Progenitor cell of endocrine pancreas (in vitro differentiated cells): ENCODE results near the gene PICALM. TPM values are rescaled to one million over a fixed set of nuclear protein-coding genes. Genes with fewer than 3 reads are reported as not detected.

Experiments
- DNase-seq: peaks from one replicate; pipeline ENCODE4 v3.0.0; 2021; ENCODE audit warnings: low spot score; ENCODE audit not compliant: unreplicated experiment
- H3K27ac Mint-ChIP-seq: 2 replicates; pipeline ENCODE4 v1.8.0; 2021; ENCODE audit warnings: mild to moderate bottlenecking, moderate library complexity, mixed read lengths
- H3K27me3 Mint-ChIP-seq: 2 replicates; pipeline ENCODE4 v1.8.0; 2021; ENCODE audit warnings: mixed read lengths
- H3K36me3 Mint-ChIP-seq: 2 replicates; pipeline ENCODE4 v1.8.0; 2022; ENCODE audit warnings: mixed read lengths; ENCODE audit not compliant: insufficient read depth
- H3K4me1 Mint-ChIP-seq: 2 replicates; pipeline ENCODE4 v1.8.0; 2021; ENCODE audit warnings: low read depth, mixed read lengths
- H3K4me3 Mint-ChIP-seq: 2 replicates; pipeline ENCODE4 v1.8.0; 2021; ENCODE audit warnings: low read depth, mild to moderate bottlenecking, moderate library complexity, mixed read lengths
- H3K9me3 Mint-ChIP-seq: 2 replicates; pipeline ENCODE4 v1.8.0; 2021; ENCODE audit warnings: low read depth, mixed read lengths
- CTCF ChIP-seq: fragments of 200-600 bp; sonication (generic); IDR thresholded peaks from one replicate; pipeline ENCODE4 v1.5.0; 2021; ENCODE audit warnings: antibody characterized with exemption, mild to moderate bottlenecking; ENCODE audit not compliant: unreplicated experiment
- total RNA-seq: library from RNA; stranded (reverse); gene quantifications from 2 replicates; pipeline ENCODE4 v1.2.1, GENCODE V29; 2021

The PICALM gene
- total RNA-seq, 1 donor from 2014 or later: 133 TPM

- no peak for TF ChIP-seq CTCF
- no peak overlapping the region for H3K4me3 Mint-ChIP-seq
- peaks cover 4% of the 10 kb centered on the region for H3K9me3 Mint-ChIP-seq
- no peak overlapping the region for H3K27ac Mint-ChIP-seq
- peaks cover 32% of the 10 kb centered on the region for H3K36me3 Mint-ChIP-seq
- DNase-seq: no peak
- H3K4me1 Mint-ChIP-seq: peaks cover 13% of the 10 kb centered on the region
- H3K27me3 Mint-ChIP-seq: no peaks in the 10 kb centered on the region
Observed at GRCh38 chr11:86018249-86018648, 50.6 kb downstream of the PICALM start.

- no peaks in the 10 kb centered on the region for H3K27me3 Mint-ChIP-seq
- H3K4me3 Mint-ChIP-seq: no peak overlapping the region
- peaks cover 24% of the 10 kb centered on the region for H3K36me3 Mint-ChIP-seq
- peaks cover 4% of the 10 kb centered on the region for H3K9me3 Mint-ChIP-seq
- no peak for TF ChIP-seq CTCF
- H3K27ac Mint-ChIP-seq: peak overlapping the region; percentile 11
- H3K4me1 Mint-ChIP-seq: peaks cover 15% of the 10 kb centered on the region
- no peak for DNase-seq
Observed at GRCh38 chr11:86016451-86016850, 52.4 kb downstream of the PICALM start.

- H3K4me1 Mint-ChIP-seq: peaks cover 15% of the 10 kb centered on the region
- TF ChIP-seq CTCF: no peak
- peaks cover 4% of the 10 kb centered on the region for H3K9me3 Mint-ChIP-seq
- H3K27me3 Mint-ChIP-seq: no peaks in the 10 kb centered on the region
- peaks cover 22% of the 10 kb centered on the region for H3K36me3 Mint-ChIP-seq
- no peak for DNase-seq
- H3K27ac Mint-ChIP-seq: no peak overlapping the region
- no peak overlapping the region for H3K4me3 Mint-ChIP-seq
Observed at GRCh38 chr11:86015699-86016098, 53.2 kb downstream of the PICALM start.

GRCh38 chr11:86014221-86014620 lies 54.7 kb downstream of the PICALM start:
- Mint-ChIP-seq H3K27me3 (no peaks in the 10 kb centered on the region), H3K4me1 (peaks cover 15% of the 10 kb centered on the region), H3K36me3 (peaks cover 21% of the 10 kb centered on the region), H3K27ac (no peak overlapping the region), H3K9me3 (no peaks in the 10 kb centered on the region), H3K4me3 (no peak overlapping the region)
- no peak for DNase-seq
- TF ChIP-seq CTCF: no peak

- no peak overlapping the region for H3K4me3 Mint-ChIP-seq
- no peak for TF ChIP-seq CTCF
- H3K27ac Mint-ChIP-seq: no peak overlapping the region
- no peaks in the 10 kb centered on the region for H3K9me3 Mint-ChIP-seq
- H3K4me1 Mint-ChIP-seq: peaks cover 15% of the 10 kb centered on the region
- peaks cover 20% of the 10 kb centered on the region for H3K36me3 Mint-ChIP-seq
- no peaks in the 10 kb centered on the region for H3K27me3 Mint-ChIP-seq
- no peak for DNase-seq
Observed at GRCh38 chr11:86013713-86014112, 55.2 kb downstream of the PICALM start.
